Measurements from ENCODE around the gene HCLS1.

DNA sequence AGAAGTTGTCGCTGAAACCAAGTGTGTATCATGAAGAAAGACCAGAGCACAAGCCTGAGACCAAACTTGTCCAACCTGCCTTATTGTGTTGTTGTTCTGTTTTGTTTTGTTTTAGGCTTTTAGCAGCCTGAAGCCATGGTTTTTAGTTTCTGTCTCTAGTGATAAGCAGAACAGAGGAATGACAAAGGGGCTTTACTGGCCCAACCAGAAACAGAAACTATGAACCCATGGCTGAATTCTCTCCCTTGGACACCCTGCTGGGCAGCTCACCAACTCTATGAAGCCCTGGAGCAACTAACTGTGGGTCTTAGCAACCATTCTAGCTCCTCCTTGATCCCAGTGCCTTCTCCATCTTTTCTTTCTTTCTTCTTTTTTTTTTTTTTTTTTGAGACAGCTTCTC, 30.3 kb downstream of the HCLS1 start:
- TF ChIP-seq CTCF (IDR thresholded peaks at IDR 0.05; ENCODE audit: insufficient read depth, low read length, poor library complexity, severe bottlenecking) (no peak), EZH2phosphoT487 (conservative IDR thresholded peaks at IDR 0.05; ENCODE audit: low read length) (no peak)

Data from SU-DHL-6 (cell line).